HFFc6 (cell line): Measurements from ENCODE around the gene ZNF750. TPM values are rescaled to one million over a fixed set of nuclear protein-coding genes. Genes with fewer than 3 reads are reported as not detected.

Experiments
- DNase-seq: peaks from one replicate; pipeline ENCODE4 v3.0.0-alpha.2; 2018
- H3K27ac Mint-ChIP-seq: 2 replicates; pipeline ENCODE4 v1.8.0; 2020; ENCODE audit warnings: mild to moderate bottlenecking, mixed read lengths
- H3K27me3 Mint-ChIP-seq: 2 replicates; pipeline ENCODE4 v1.8.0; 2021; ENCODE audit warnings: mild to moderate bottlenecking, moderate library complexity, mixed read lengths; ENCODE audit not compliant: insufficient read depth
- H3K36me3 Mint-ChIP-seq: 2 replicates; pipeline ENCODE4 v1.8.0; 2021; ENCODE audit warnings: low read depth, mixed read lengths
- H3K4me1 Mint-ChIP-seq: 2 replicates; pipeline ENCODE4 v1.8.0; 2020; ENCODE audit warnings: low read depth, mixed read lengths
- H3K4me3 Mint-ChIP-seq: 2 replicates; pipeline ENCODE4 v1.8.0; 2020; ENCODE audit warnings: mild to moderate bottlenecking, moderate library complexity, mixed read lengths
- H3K9me3 Mint-ChIP-seq: 2 replicates; pipeline ENCODE4 v1.8.0; 2020; ENCODE audit warnings: mild to moderate bottlenecking, mixed read lengths
- total RNA-seq, 6 experiments: library from RNA; stranded (reverse); fragmentation: NEBNext Ultra II Directional; extraction: Animal tissue kit (Norgen Biotek cat#: 25700); gene quantifications; 2 replicates in 1 of 6; 3 replicates in 5 of 6; pipeline ENCODE4 v1.2.3, GENCODE V29; 2021
- TF ChIP-seq, protein P1 (sequence below): fragments of 200-600 bp; sonication (generic); IDR thresholded peaks from 2 replicates; pipeline ENCODE4 v1.5.0; 2021; ENCODE audit warnings: antibody characterized with exemption, mild to moderate bottlenecking

ZNF750 gene
- total RNA-seq, 6 experiments from 2014 or later: not detected

DNA sequence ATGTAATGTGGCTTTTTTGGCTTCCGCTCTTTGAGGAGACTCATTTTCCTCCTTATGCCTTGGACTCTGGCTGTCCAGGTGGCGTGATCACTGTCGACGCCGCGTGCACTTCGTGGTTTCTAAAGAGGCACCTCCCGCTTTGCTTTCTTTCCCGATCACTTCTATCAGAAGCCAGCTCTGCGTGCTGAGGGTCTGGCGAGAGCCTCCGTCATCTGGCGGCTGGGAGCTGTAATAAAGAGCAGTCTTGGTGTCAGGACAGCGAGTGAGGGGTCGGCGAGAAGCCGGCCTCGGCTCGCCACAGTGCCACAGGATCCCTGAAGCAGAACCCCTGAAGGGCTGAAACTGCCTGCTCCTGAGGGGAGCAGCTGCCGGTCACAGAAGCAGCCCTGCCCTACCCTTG lies 7.4 kb downstream of the ZNF750 start:
- no peaks in the 10 kb centered on the region; the same call in 1 of the 2 replicates for H3K27me3 Mint-ChIP-seq
- TF ChIP-seq, protein P1, sequence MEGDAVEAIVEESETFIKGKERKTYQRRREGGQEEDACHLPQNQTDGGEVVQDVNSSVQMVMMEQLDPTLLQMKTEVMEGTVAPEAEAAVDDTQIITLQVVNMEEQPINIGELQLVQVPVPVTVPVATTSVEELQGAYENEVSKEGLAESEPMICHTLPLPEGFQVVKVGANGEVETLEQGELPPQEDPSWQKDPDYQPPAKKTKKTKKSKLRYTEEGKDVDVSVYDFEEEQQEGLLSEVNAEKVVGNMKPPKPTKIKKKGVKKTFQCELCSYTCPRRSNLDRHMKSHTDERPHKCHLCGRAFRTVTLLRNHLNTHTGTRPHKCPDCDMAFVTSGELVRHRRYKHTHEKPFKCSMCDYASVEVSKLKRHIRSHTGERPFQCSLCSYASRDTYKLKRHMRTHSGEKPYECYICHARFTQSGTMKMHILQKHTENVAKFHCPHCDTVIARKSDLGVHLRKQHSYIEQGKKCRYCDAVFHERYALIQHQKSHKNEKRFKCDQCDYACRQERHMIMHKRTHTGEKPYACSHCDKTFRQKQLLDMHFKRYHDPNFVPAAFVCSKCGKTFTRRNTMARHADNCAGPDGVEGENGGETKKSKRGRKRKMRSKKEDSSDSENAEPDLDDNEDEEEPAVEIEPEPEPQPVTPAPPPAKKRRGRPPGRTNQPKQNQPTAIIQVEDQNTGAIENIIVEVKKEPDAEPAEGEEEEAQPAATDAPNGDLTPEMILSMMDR: no peak
- no peak overlapping the region for H3K27ac Mint-ChIP-seq
- peaks cover 3% of the 10 kb centered on the region for H3K4me1 Mint-ChIP-seq
- no peak overlapping the region for H3K4me3 Mint-ChIP-seq
- peaks cover 18% of the 10 kb centered on the region for H3K36me3 Mint-ChIP-seq
- no peaks in the 10 kb centered on the region for H3K9me3 Mint-ChIP-seq
- no peak for DNase-seq

DNA sequence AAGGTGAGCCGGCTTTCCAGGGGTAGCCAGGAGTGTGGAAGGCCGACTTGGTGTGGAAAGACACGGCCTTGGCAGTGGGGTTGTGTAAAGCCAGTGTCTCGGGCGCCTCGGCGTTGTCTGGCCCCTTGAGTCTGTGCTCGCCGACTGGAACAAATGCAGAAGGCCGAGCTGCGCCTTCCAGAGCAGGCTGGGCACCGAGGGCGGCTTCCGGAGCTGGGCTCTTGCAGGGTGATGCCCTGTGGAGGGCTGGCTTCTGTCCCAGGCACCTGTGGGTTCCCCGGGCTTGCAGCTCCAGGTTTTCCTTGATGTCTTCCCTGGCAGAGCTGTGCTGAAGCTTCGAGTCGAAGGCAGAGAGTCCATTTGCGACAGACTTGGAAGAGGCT lies 8.0 kb downstream of the ZNF750 start:
- Mint-ChIP-seq H3K4me3 (no peak overlapping the region), H3K27ac (no peak overlapping the region), H3K4me1 (no peaks in the 10 kb centered on the region), H3K36me3 (peaks cover 21% of the 10 kb centered on the region), H3K27me3 (no peaks in the 10 kb centered on the region; the same call in 1 of the 2 replicates), H3K9me3 (no peaks in the 10 kb centered on the region)
- DNase-seq: no peak
- TF ChIP-seq, protein P1: no peak

DNA sequence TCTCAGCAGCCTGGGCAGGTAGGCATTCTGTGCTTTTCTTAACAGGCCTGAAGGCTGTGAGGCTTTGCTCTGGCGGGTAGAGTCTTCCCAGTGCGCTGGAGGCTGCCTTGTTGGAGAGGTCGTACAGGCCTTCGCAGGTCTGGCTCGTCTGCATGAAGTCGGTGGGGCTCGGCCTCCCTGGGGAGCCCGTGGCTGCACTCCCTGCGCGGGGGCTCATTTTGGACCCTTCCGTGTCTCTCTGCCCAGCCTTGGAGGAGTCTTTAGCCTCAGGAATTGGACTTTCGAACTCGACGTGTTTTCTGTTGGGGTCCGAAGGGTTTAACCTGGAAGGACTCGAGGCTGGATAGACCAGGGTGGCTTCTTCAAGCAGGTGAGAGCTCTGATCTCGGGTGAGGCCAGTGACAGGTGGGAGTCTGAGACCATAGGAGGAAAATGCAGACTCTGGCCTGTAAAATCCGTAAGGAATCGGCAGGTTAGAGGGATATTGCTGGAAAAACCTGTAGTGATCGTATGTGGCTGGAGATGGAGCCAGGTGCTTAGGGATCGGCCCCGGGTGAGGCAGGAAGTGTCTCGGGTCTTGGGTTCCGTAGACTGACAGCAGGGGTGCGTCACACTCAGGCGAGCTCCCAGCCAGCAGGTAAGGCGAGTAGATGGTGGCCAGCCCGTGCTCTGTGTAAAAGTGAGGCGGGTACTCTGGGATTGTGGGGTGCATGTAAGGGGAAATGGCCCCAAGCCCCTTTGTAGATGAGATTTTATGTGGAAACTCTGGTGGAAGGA lies 8.6 kb downstream of the ZNF750 start:
- no peak for DNase-seq
- H3K27me3 Mint-ChIP-seq: no peaks in the 10 kb centered on the region; the same call in 1 of the 2 replicates
- TF ChIP-seq, protein P1: no peak
- H3K27ac Mint-ChIP-seq: no peak overlapping the region
- H3K9me3 Mint-ChIP-seq: no peaks in the 10 kb centered on the region
- H3K4me3 Mint-ChIP-seq: no peak overlapping the region
- H3K4me1 Mint-ChIP-seq: no peaks in the 10 kb centered on the region
- peaks cover 21% of the 10 kb centered on the region for H3K36me3 Mint-ChIP-seq

DNA sequence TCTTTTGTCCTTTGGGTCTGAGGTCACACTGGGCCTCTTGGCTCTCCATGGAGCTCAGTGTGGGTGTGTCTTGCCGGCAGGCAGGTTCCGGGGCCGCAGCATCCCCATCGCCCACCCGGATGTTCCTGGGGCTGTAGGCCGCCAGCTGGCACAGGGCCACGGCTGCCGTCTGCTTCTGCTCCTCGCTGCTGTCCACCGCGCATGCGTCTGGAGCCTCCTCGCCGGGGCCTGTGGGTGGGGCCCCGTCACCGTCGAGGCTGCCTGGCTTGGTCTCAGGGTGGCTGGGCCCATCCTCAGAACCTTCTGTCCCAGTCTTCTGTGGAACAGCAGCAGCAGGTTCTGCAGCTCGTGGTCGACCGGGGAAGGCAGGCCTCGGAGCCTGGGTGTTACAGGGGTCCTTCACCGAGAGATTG lies 9.6 kb downstream of the ZNF750 start:
- Mint-ChIP-seq H3K4me1 (no peaks in the 10 kb centered on the region), H3K36me3 (peaks cover 21% of the 10 kb centered on the region), H3K4me3 (no peak overlapping the region), H3K9me3 (no peaks in the 10 kb centered on the region), H3K27me3 (no peaks in the 10 kb centered on the region; the same call in 1 of the 2 replicates), H3K27ac (no peak overlapping the region)
- DNase-seq: no peak
- TF ChIP-seq, protein P1: no peak

DNA sequence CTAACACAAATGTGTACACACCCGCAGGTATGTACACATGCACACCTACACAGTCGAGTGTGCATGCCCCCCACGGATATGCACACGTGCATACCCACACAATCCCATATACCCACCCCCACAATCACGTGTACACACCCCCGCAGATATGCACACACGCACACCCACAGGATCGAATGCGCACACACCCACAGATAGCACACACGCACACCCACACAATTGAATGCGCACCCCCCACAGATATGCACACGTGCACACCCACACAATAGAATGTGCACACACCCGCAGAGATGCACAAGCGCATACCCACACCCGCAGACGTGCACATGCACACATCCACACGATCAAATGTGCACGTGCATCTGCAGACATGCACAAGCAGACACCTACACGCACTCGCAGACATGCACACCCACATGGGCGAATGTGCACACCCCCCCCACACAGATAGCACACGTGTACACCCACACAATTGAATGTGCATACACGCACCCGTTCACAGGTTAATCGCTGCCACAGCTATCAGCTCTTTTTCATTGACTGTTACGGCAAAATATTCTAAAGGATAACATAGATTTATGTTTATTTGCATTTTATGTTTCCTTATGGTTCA lies 10.8 kb downstream of the ZNF750 start:
- H3K27ac Mint-ChIP-seq: no peak overlapping the region

More for the DNA sequence above, 10.8 kb downstream of the ZNF750 start:
- H3K27me3 Mint-ChIP-seq: no peaks in the 10 kb centered on the region
- H3K4me1 Mint-ChIP-seq: no peaks in the 10 kb centered on the region
- DNase-seq: no peak
- TF ChIP-seq, protein P1: no peak
- no peaks in the 10 kb centered on the region for H3K9me3 Mint-ChIP-seq
- H3K36me3 Mint-ChIP-seq: peaks cover 21% of the 10 kb centered on the region
- H3K4me3 Mint-ChIP-seq: no peak overlapping the region
